LoVo (cell line): Measurements from ENCODE around the gene EMC8.
"Not testable (repeated sequence)": the region's sequence is repeated elsewhere in the genome, so short reads cannot be mapped to it uniquely, and the experiment has no call there.

Source experiments
- DNase-seq: peaks from one replicate; pipeline ENCODE4 v3.0.0-alpha.2; 2016; ENCODE audit warnings: low spot score

Gene EMC8

GRCh38 chr16:85799497-85800320, at the start of gene EMC8, which contains the start of gene COX4I1:
TSS of gene EMC8 (minus strand) at chr16:85799544. CDS start at chr16:85799295, 249 bp downstream.
TSS of gene COX4I1 (plus strand) at chr16:85799695. CDS start at chr16:85801206, 1,511 bp downstream.
- peak; percentile 94 for DNase-seq

GRCh38 chr16:85848986-85849385, 49.6 kb upstream of the EMC8 start:
- DNase-seq: no peak

- no peak for DNase-seq
Measured at GRCh38 chr16:85847681-85848601, 48.6 kb upstream of the EMC8 start.

- no peak for DNase-seq
Measured at GRCh38 chr16:85847036-85847435, 47.7 kb upstream of the EMC8 start.

GRCh38 chr16:85846461-85846860, 47.1 kb upstream of the EMC8 start:
- no peak for DNase-seq

- no peak for DNase-seq
Measured at GRCh38 chr16:85845266-85845665, 45.9 kb upstream of the EMC8 start.

- DNase-seq: no peak
Measured at GRCh38 chr16:85844786-85845185, 45.4 kb upstream of the EMC8 start.

- no peak for DNase-seq
Measured at GRCh38 chr16:85844169-85844481, 44.8 kb upstream of the EMC8 start.

GRCh38 chr16:85843471-85844168, 44.3 kb upstream of the EMC8 start:
- no peak for DNase-seq

GRCh38 chr16:85842848-85843247, 43.5 kb upstream of the EMC8 start:
- no peak for DNase-seq

GRCh38 chr16:85842435-85842834, 43.1 kb upstream of the EMC8 start:
- no peak for DNase-seq

- DNase-seq: no peak
Measured at GRCh38 chr16:85840801-85841200, 41.5 kb upstream of the EMC8 start.

GRCh38 chr16:85840395-85840794, 41.1 kb upstream of the EMC8 start:
- DNase-seq: no peak

GRCh38 chr16:85839681-85840240, 40.4 kb upstream of the EMC8 start:
- no peak for DNase-seq

- no peak for DNase-seq
Measured at GRCh38 chr16:85838876-85839585, 39.7 kb upstream of the EMC8 start.

- DNase-seq: no peak
Measured at GRCh38 chr16:85838381-85838780, 39.0 kb upstream of the EMC8 start.

- DNase-seq: not testable (repeated sequence)
Measured at GRCh38 chr16:85837654-85838053, 38.3 kb upstream of the EMC8 start.

- no peak for DNase-seq
Measured at GRCh38 chr16:85836706-85837582, 37.6 kb upstream of the EMC8 start.

- no peak for DNase-seq
Measured at GRCh38 chr16:85835956-85836705, 36.8 kb upstream of the EMC8 start.
